Stomach smooth muscle (tissue), 2 donors: ENCODE results near the gene LEF1.

Experiments
- H3K27ac ChIP-seq: one replicate; pipeline ENCODE4 v1.7.0; 2013; ENCODE audit warnings: mild to moderate bottlenecking, low read length, inconsistent platforms
- H3K27me3 ChIP-seq, 2 donors: one replicate each; pipeline ENCODE4 v1.7.0; 2013; ENCODE audit warnings: low read length in 2 of 2; ENCODE audit not compliant: insufficient read depth in 2 of 2, control insufficient read depth in 1 of 2
- H3K36me3 ChIP-seq, 2 donors: one replicate each; pipeline ENCODE4 v1.7.0; 2013; ENCODE audit warnings: low read length in 2 of 2; ENCODE audit not compliant: control insufficient read depth in 2 of 2, insufficient read depth in 2 of 2
- H3K4me1 ChIP-seq: one replicate; pipeline ENCODE4 v1.7.0; 2013; ENCODE audit warnings: low read length; ENCODE audit not compliant: control insufficient read depth, insufficient read depth
- H3K4me3 ChIP-seq, 2 donors: one replicate each; pipeline ENCODE4 v1.7.0; 2013; ENCODE audit warnings: low read length in 2 of 2
- H3K9ac ChIP-seq, 2 donors: one replicate each; pipeline ENCODE4 v1.7.0; 2013; ENCODE audit warnings: low read length in 2 of 2, mild to moderate bottlenecking in 1 of 2
- H3K9me3 ChIP-seq, 2 donors: one replicate each; pipeline ENCODE4 v1.7.0; 2013; ENCODE audit warnings: low read length in 2 of 2; ENCODE audit not compliant: control insufficient read depth in 2 of 2
- donor health status: healthy.
- donor health status: Pancreatic carcinoma.

The LEF1 gene

GRCh38 chr4:108126806-108127205 is 41.9 kb downstream of the LEF1 start:
- H3K27ac ChIP-seq: no peak overlapping the region
- no peak overlapping the region for H3K4me3 ChIP-seq
- H3K9ac ChIP-seq: no peak overlapping the region
- H3K27me3 ChIP-seq: no peaks in the 10 kb centered on the region
- H3K9me3 ChIP-seq: no peaks in the 10 kb centered on the region
- H3K36me3 ChIP-seq: no peaks in the 10 kb centered on the region
- H3K4me1 ChIP-seq: no peaks in the 10 kb centered on the region

GRCh38 chr4:108120789-108121188 is 47.9 kb downstream of the LEF1 start:
- no peaks in the 10 kb centered on the region for H3K9me3 ChIP-seq
- no peaks in the 10 kb centered on the region for H3K27me3 ChIP-seq
- no peak overlapping the region for H3K9ac ChIP-seq
- no peaks in the 10 kb centered on the region for H3K4me1 ChIP-seq
- H3K36me3 ChIP-seq: no peaks in the 10 kb centered on the region
- H3K4me3 ChIP-seq: no peak overlapping the region
- H3K27ac ChIP-seq: no peak overlapping the region

GRCh38 chr4:108119199-108119800 is 49.4 kb downstream of the LEF1 start:
- Histone ChIP-seq H3K27ac (no peak overlapping the region), H3K9ac (no peak overlapping the region), H3K4me3 (no peak overlapping the region), H3K36me3 (no peaks in the 10 kb centered on the region), H3K27me3 (no peaks in the 10 kb centered on the region), H3K9me3 (no peaks in the 10 kb centered on the region), H3K4me1 (no peaks in the 10 kb centered on the region)

GRCh38 chr4:108118505-108118904 is 50.2 kb downstream of the LEF1 start:
- Histone ChIP-seq H3K27me3 (no peaks in the 10 kb centered on the region), H3K9ac (no peak overlapping the region), H3K36me3 (no peaks in the 10 kb centered on the region), H3K4me3 (no peak overlapping the region), H3K9me3 (no peaks in the 10 kb centered on the region), H3K27ac (no peak overlapping the region), H3K4me1 (no peaks in the 10 kb centered on the region)

GRCh38 chr4:108117418-108118182 is 51.1 kb downstream of the LEF1 start:
- H3K27ac ChIP-seq: no peak overlapping the region
- H3K36me3 ChIP-seq: no peaks in the 10 kb centered on the region
- H3K4me3 ChIP-seq: no peak overlapping the region
- no peaks in the 10 kb centered on the region for H3K9me3 ChIP-seq
- H3K4me1 ChIP-seq: no peaks in the 10 kb centered on the region
- H3K9ac ChIP-seq: no peak overlapping the region
- no peaks in the 10 kb centered on the region for H3K27me3 ChIP-seq

- H3K9me3 ChIP-seq: no peaks in the 10 kb centered on the region
- H3K4me3 ChIP-seq: no peak overlapping the region
- no peaks in the 10 kb centered on the region for H3K4me1 ChIP-seq
- H3K27ac ChIP-seq: no peak overlapping the region
- H3K36me3 ChIP-seq: no peaks in the 10 kb centered on the region
- no peaks in the 10 kb centered on the region for H3K27me3 ChIP-seq
- H3K9ac ChIP-seq: no peak overlapping the region
Observed at GRCh38 chr4:108116423-108117168, 52.1 kb downstream of the LEF1 start.

GRCh38 chr4:108115168-108115526 is 53.6 kb downstream of the LEF1 start:
- no peaks in the 10 kb centered on the region for H3K4me1 ChIP-seq
- H3K9me3 ChIP-seq: no peaks in the 10 kb centered on the region
- H3K9ac ChIP-seq: no peak overlapping the region
- H3K27ac ChIP-seq: no peak overlapping the region
- H3K27me3 ChIP-seq: peaks cover 0 to 2% of the 10 kb centered on the region in 2 donors
- no peak overlapping the region for H3K4me3 ChIP-seq
- H3K36me3 ChIP-seq: no peaks in the 10 kb centered on the region

GRCh38 chr4:108114503-108114902 is 54.2 kb downstream of the LEF1 start:
- H3K9ac ChIP-seq: no peak overlapping the region
- H3K27ac ChIP-seq: no peak overlapping the region
- H3K9me3 ChIP-seq: no peaks in the 10 kb centered on the region
- no peaks in the 10 kb centered on the region for H3K36me3 ChIP-seq
- H3K4me3 ChIP-seq: no peak overlapping the region
- H3K4me1 ChIP-seq: no peaks in the 10 kb centered on the region
- peaks cover 0 to 2% of the 10 kb centered on the region in 2 donors for H3K27me3 ChIP-seq

GRCh38 chr4:108113229-108113628 is 55.5 kb downstream of the LEF1 start:
- no peak overlapping the region for H3K9ac ChIP-seq
- no peaks in the 10 kb centered on the region for H3K36me3 ChIP-seq
- H3K9me3 ChIP-seq: no peaks in the 10 kb centered on the region
- no peak overlapping the region for H3K4me3 ChIP-seq
- peaks cover 0 to 2% of the 10 kb centered on the region in 2 donors for H3K27me3 ChIP-seq
- no peaks in the 10 kb centered on the region for H3K4me1 ChIP-seq
- H3K27ac ChIP-seq: no peak overlapping the region

- no peak overlapping the region for H3K9ac ChIP-seq
- H3K4me1 ChIP-seq: no peaks in the 10 kb centered on the region
- no peaks in the 10 kb centered on the region for H3K36me3 ChIP-seq
- H3K27ac ChIP-seq: no peak overlapping the region
- H3K9me3 ChIP-seq: no peaks in the 10 kb centered on the region
- H3K27me3 ChIP-seq: peaks cover 0 to 2% of the 10 kb centered on the region in 2 donors
- no peak overlapping the region for H3K4me3 ChIP-seq
Observed at GRCh38 chr4:108111781-108112180, 57.0 kb downstream of the LEF1 start.

GRCh38 chr4:108110450-108110849 is 58.3 kb downstream of the LEF1 start:
- no peaks in the 10 kb centered on the region for H3K9me3 ChIP-seq
- H3K4me3 ChIP-seq: no peak overlapping the region
- peaks cover 0 to 2% of the 10 kb centered on the region in 2 donors for H3K27me3 ChIP-seq
- H3K9ac ChIP-seq: no peak overlapping the region
- no peak overlapping the region for H3K27ac ChIP-seq
- no peaks in the 10 kb centered on the region for H3K4me1 ChIP-seq
- H3K36me3 ChIP-seq: no peaks in the 10 kb centered on the region
